Progenitor cell of endocrine pancreas (in vitro differentiated cells): ENCODE measurements around the gene DYNLT4. TPM values are rescaled to one million over a fixed set of nuclear protein-coding genes. Genes with fewer than 3 reads are reported as not detected.

ENCODE experiments used
- DNase-seq: peaks from one replicate; pipeline ENCODE4 v3.0.0; 2021; ENCODE audit warnings: low spot score; ENCODE audit not compliant: unreplicated experiment
- H3K27ac Mint-ChIP-seq: 2 replicates; pipeline ENCODE4 v1.8.0; 2021; ENCODE audit warnings: mild to moderate bottlenecking, moderate library complexity, mixed read lengths
- H3K27me3 Mint-ChIP-seq: 2 replicates; pipeline ENCODE4 v1.8.0; 2021; ENCODE audit warnings: mixed read lengths
- H3K36me3 Mint-ChIP-seq: 2 replicates; pipeline ENCODE4 v1.8.0; 2022; ENCODE audit warnings: mixed read lengths; ENCODE audit not compliant: insufficient read depth
- H3K4me1 Mint-ChIP-seq: 2 replicates; pipeline ENCODE4 v1.8.0; 2021; ENCODE audit warnings: low read depth, mixed read lengths
- H3K4me3 Mint-ChIP-seq: 2 replicates; pipeline ENCODE4 v1.8.0; 2021; ENCODE audit warnings: low read depth, mild to moderate bottlenecking, moderate library complexity, mixed read lengths
- H3K9me3 Mint-ChIP-seq: 2 replicates; pipeline ENCODE4 v1.8.0; 2021; ENCODE audit warnings: low read depth, mixed read lengths
- CTCF ChIP-seq: fragments of 200-600 bp; sonication (generic); IDR thresholded peaks from one replicate; pipeline ENCODE4 v1.5.0; 2021; ENCODE audit warnings: antibody characterized with exemption, mild to moderate bottlenecking; ENCODE audit not compliant: unreplicated experiment
- total RNA-seq: library from RNA; stranded (reverse); gene quantifications from 2 replicates; pipeline ENCODE4 v1.2.1, GENCODE V29; 2021

The DYNLT4 gene
- total RNA-seq, 1 donor from 2014 or later, result 0.79 TPM

GRCh38 chr1:44786138-44786840 is 20.9 kb downstream of the DYNLT4 start:
- Mint-ChIP-seq H3K9me3 (no peaks in the 10 kb centered on the region), H3K4me3 (peak overlapping the region; percentile 62), H3K36me3 (peaks cover 4% of the 10 kb centered on the region), H3K27ac (peak overlapping the region; percentile 94), H3K27me3 (peaks cover 4% of the 10 kb centered on the region), H3K4me1 (peaks cover 18% of the 10 kb centered on the region)
- DNase-seq, result peak; percentile 82
- peak; percentile 98 for TF ChIP-seq CTCF

GRCh38 chr1:44785501-44786137 is 21.5 kb downstream of the DYNLT4 start:
- TF ChIP-seq CTCF, result no peak
- H3K4me1 Mint-ChIP-seq, result peaks cover 16% of the 10 kb centered on the region
- peak overlapping the region; percentile 63 for H3K4me3 Mint-ChIP-seq
- H3K9me3 Mint-ChIP-seq, result no peaks in the 10 kb centered on the region
- H3K36me3 Mint-ChIP-seq, result peaks cover 6% of the 10 kb centered on the region
- no peak overlapping the region for H3K27ac Mint-ChIP-seq
- DNase-seq, result no peak
- peaks cover 4% of the 10 kb centered on the region for H3K27me3 Mint-ChIP-seq

- Mint-ChIP-seq H3K27ac (peak overlapping the region; percentile 45), H3K36me3 (peaks cover 10% of the 10 kb centered on the region), H3K4me1 (peaks cover 16% of the 10 kb centered on the region), H3K27me3 (peaks cover 4% of the 10 kb centered on the region), H3K4me3 (peak overlapping the region; percentile 63), H3K9me3 (no peaks in the 10 kb centered on the region)
- no peak for DNase-seq
- no peak for TF ChIP-seq CTCF
Measured at GRCh38 chr1:44785029-44785380, 22.1 kb downstream of the DYNLT4 start.

GRCh38 chr1:44784094-44785028 is 22.8 kb downstream of the DYNLT4 start:
- H3K4me3 Mint-ChIP-seq, result peak overlapping the region; percentile 70
- TF ChIP-seq CTCF, result peak; percentile 21
- DNase-seq, result peak; percentile 36
- H3K9me3 Mint-ChIP-seq, result no peaks in the 10 kb centered on the region
- H3K4me1 Mint-ChIP-seq, result peaks cover 16% of the 10 kb centered on the region
- H3K27me3 Mint-ChIP-seq, result peaks cover 4% of the 10 kb centered on the region
- H3K27ac Mint-ChIP-seq, result peak overlapping the region; percentile 80
- H3K36me3 Mint-ChIP-seq, result peaks cover 10% of the 10 kb centered on the region

GRCh38 chr1:44783697-44784093 is 23.5 kb downstream of the DYNLT4 start:
- no peak for TF ChIP-seq CTCF
- Mint-ChIP-seq H3K27ac (peak overlapping the region; percentile 80), H3K4me3 (peak overlapping the region; percentile 70), H3K4me1 (peaks cover 16% of the 10 kb centered on the region), H3K9me3 (no peaks in the 10 kb centered on the region), H3K27me3 (peaks cover 4% of the 10 kb centered on the region), H3K36me3 (peaks cover 14% of the 10 kb centered on the region)
- no peak for DNase-seq
